T-helper 9 cell (primary cell): ENCODE results near the gene USP6NL.

Source experiments
- DNase-seq: peaks from one replicate; pipeline ENCODE4 v3.0.0-alpha.2; 2020

USP6NL gene

GRCh38 chr10:11589738-11590137, 21.7 kb downstream of the USP6NL start:
- DNase-seq, result no peak

- DNase-seq, result no peak
These were observed 22.4 kb downstream of the USP6NL start for GRCh38 chr10:11588873-11589574.

- no peak for DNase-seq
These were observed 23.7 kb downstream of the USP6NL start for GRCh38 chr10:11587722-11588259.

- DNase-seq, result no peak
These were observed 25.3 kb downstream of the USP6NL start for GRCh38 chr10:11586170-11586569.

GRCh38 chr10:11581213-11581612, 30.2 kb downstream of the USP6NL start:
- no peak for DNase-seq

GRCh38 chr10:11579885-11580284, 31.6 kb downstream of the USP6NL start:
- no peak for DNase-seq

GRCh38 chr10:11578802-11579255, 32.6 kb downstream of the USP6NL start:
- no peak for DNase-seq

- no peak for DNase-seq
These were observed 35.2 kb downstream of the USP6NL start for GRCh38 chr10:11576092-11576809.

- DNase-seq, result no peak
These were observed 38.0 kb downstream of the USP6NL start for GRCh38 chr10:11573497-11573896.

GRCh38 chr10:11570751-11571150, 40.7 kb downstream of the USP6NL start:
- DNase-seq, result no peak

- no peak for DNase-seq
These were observed 42.0 kb downstream of the USP6NL start for GRCh38 chr10:11569471-11569870.

GRCh38 chr10:11568578-11568977, 42.9 kb downstream of the USP6NL start:
- no peak for DNase-seq

GRCh38 chr10:11564741-11565140, 46.7 kb downstream of the USP6NL start:
- no peak for DNase-seq

- no peak for DNase-seq
These were observed 47.5 kb downstream of the USP6NL start for GRCh38 chr10:11563936-11564335.

GRCh38 chr10:11562888-11563287, 48.6 kb downstream of the USP6NL start:
- no peak for DNase-seq

- no peak for DNase-seq
These were observed 51.3 kb downstream of the USP6NL start for GRCh38 chr10:11560076-11560709.

GRCh38 chr10:11557967-11558366, 53.5 kb downstream of the USP6NL start:
- DNase-seq, result no peak

- DNase-seq, result no peak
These were observed 53.9 kb downstream of the USP6NL start for GRCh38 chr10:11557513-11557912.

- no peak for DNase-seq
These were observed 55.9 kb downstream of the USP6NL start for GRCh38 chr10:11555556-11555955.

GRCh38 chr10:11553773-11554381, 57.6 kb downstream of the USP6NL start:
- no peak for DNase-seq

GRCh38 chr10:11551916-11552602, 59.4 kb downstream of the USP6NL start:
- no peak for DNase-seq

GRCh38 chr10:11551104-11551503, 60.3 kb downstream of the USP6NL start:
- DNase-seq, result no peak

- DNase-seq, result no peak
These were observed 62.7 kb downstream of the USP6NL start for GRCh38 chr10:11548768-11549099.
